GM08714 (cell line): ENCODE data around the gene VAC14.
A peak's percentile ranks its signal among the peaks of the same experiment; 100 is the strongest.
"Not testable (repeated sequence)": the region's sequence is repeated elsewhere in the genome, so short reads cannot be mapped to it uniquely, and the experiment has no call there.

ENCODE experiments used
- H3K4me3 ChIP-seq: fragments of 200-500 bp; sonication (Bioruptor generic); 2 replicates; pipeline ENCODE4 v1.5.1; 2014; ENCODE audit warnings: mild to moderate bottlenecking, low read length, inconsistent platforms
- ZNF274 ChIP-seq: IDR thresholded peaks from 2 replicates; pipeline ENCODE4 v1.6.1; 2012; ENCODE audit warnings: mild to moderate bottlenecking, low read depth, low read length

VAC14 gene

DNA sequence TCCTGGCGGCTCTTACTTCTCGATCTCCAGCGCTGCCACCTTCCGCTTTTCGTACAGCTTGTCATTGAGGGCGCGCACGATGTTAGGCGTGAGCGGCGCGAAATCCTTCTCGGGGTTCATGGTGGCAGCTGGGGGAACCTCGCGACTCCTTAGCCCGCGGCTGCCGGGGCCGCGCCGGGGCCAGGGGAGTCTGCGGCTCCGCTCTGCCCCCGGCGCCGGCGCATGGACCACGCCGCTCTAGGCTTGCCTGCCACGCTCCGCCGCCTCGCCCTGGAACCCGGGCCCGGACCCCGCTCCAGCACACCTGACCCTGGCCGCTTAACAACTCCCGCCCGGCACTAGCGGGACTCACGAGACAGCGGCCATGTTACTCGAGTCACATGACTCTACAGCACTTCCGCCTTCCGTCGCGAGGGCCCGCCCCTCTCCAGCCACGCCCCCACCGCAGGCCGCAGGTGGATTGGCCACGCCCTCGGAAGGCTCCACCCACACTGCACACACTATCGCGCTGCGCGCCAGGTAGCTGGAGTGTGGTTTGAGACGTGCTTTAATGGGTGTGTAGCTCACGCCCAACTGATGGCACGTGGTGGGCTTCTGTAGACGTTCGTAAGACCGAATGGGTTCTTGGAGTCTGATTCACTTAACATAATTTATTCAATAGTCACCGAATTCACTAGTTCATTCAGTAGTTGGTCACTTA, at the start of gene VAC14:
Gene VAC14 (minus strand): TSS at position 378 of the 700 bp plus-strand sequence. CDS start 258 bp downstream, at position 120.
- H3K4me3 ChIP-seq = peak within 1 kb of the TSS; percentile 91
- no peak for TF ChIP-seq ZNF274

DNA sequence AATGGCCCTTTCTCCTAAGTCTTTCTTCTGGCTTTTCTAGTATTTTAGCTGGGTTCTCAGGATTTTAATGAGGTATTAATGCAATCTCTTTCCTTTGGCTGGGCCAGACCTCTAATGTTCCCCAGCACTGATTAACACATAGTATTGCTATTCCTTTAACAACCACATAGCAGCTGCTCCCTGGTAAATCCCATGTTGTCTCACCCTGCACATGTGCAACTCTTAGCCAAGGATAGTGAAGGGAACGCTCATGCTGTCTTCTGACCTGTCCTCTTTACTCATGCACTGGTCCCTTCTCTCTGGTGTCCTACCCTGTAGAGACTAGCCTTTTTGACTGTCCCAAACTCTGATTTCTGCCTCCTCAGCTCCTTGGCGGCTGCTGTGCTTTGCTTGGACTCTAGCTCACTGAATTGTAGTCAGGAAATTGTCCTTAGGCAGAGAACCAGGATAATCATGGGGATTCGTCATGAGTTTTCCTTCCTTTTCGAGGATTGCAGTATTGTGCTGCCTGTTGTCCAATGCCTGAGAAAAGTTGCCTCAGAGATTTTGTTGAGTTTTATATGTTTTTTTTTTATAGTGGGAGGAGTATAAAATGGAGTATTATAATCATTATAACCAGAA, 22.6 kb upstream of the VAC14 start:
- not testable (repeated sequence) for H3K4me3 ChIP-seq

DNA sequence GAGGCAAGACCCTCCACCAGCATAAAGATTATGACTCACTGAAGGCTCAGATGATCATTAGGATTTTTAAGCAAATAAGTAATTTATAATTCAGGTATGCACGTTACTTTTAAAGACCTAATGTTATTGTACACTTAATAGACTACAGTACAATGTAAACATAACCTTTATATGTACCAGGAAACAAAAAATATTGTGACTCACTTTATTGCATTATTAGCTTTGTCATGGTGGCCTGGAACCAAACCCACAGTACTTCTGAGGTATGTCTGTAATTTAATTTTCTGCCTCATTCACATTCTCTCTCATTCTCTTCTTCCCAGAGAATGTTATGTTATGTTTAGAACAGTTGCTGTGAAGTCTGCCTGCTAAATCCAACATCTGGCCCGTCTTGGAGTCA, 21.8 kb upstream of the VAC14 start:
- not testable (repeated sequence) for H3K4me3 ChIP-seq

DNA sequence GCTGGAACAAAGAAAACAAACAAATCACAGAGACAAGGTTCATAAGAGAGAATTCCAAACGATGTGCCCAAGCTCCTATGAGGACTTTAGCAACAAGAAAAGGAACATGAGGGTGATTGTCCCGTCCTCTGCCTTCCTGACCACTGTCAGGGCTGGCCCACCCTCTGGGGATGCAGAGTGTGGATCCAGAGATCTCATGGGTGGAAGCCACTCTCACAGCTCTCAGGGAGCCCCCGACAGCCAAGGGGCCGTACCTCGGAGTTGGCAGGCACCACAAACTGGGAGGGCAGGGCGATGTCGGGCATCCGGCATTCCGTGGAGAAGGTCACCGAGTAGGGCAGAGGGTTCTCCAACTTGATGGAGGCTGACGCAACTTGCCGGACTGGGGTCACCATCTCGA, 17.1 kb upstream of the VAC14 start:
- not testable (repeated sequence) for H3K4me3 ChIP-seq

DNA sequence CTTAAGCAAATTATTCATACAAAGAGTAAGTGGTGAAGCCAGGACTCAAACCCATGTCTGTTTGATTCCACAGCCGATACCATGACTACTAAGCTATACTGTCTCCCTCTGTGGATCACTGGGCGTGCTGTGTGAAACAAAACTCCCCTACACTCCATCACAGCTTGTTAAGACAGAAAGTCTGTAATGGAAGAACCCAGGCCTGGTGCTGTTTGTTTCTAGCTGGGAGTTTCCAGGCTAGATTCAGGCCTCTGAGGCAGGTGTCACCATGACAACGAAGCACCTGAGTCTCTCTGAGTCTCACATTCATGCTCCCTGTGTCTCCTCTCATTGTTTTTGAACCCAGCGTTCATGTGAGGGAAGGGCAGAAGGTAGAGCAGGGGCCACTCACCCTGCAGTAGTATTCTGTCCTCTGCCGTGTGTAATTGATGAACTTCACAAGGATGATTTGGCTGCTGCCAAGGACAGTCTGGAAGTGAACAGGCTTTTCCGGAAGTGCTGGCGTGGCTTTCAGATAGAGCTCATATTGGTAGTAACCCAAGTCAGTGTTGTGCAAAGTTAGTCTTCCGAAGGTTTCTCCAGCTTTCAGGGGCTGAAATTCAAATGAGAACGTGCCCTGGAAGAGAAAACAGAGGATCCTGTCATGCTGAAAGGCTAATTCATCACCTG, 8.6 kb upstream of the VAC14 start:
- no peak overlapping the region for H3K4me3 ChIP-seq
- no peak for TF ChIP-seq ZNF274

DNA sequence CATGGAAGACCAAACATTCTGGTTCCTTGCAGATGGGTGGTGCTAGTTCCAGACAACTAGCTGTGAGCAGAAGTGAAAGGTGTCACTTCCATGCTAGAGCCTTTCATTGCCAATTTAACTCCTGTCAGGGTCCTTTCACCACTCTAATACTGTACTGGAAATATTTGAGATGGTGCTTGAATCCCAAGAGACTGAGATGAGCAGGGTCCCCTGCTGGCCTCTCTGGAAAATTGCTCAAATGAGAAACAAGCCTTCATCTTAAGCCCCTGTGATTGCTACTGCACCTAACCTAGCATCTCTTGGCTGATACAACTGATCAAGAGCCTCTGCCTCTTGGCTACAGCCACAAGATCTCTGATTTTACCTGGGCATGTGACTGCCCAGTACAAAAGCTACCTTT, 7.4 kb upstream of the VAC14 start:
- TF ChIP-seq ZNF274 = no peak
- no peak overlapping the region for H3K4me3 ChIP-seq

DNA sequence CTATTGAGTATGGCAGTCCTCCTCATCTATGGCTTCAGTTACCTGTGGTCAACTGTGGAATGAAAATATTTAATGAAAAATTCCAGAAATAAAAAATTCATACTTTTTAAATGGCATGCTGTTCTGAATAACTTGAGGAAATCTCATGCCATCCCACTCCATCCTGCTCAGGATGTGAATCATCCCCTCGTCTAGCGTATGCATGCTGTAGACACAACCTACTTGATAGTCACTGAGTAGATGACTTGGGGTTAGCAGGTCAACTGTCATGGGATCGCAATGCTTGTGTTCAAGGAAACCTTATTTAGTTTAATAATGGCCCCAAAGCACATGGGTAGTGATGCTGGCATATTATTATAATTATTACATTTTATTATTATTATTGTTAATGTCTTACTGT, 4.8 kb upstream of the VAC14 start:
- no peak overlapping the region for H3K4me3 ChIP-seq
- no peak for TF ChIP-seq ZNF274

DNA sequence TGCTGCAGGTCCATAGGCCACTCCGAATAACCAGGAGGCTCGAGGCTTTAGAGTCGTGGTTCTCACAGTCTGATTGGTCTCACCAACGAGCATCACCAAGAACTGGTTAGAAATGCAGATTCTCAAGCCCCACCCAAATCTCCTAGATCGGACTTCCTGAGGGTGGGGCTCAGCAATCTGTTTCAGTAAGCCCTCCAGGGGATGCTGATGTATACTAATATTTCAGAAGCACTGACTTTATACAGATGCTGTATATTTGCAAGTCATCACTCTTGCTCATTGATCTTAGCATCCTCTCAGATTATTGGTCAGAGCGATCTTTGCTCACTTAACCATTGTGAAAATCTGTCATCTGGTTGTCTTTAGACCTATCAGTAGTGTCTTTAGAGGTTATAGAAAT, 4.4 kb upstream of the VAC14 start:
- TF ChIP-seq ZNF274 = no peak
- no peak overlapping the region for H3K4me3 ChIP-seq

DNA sequence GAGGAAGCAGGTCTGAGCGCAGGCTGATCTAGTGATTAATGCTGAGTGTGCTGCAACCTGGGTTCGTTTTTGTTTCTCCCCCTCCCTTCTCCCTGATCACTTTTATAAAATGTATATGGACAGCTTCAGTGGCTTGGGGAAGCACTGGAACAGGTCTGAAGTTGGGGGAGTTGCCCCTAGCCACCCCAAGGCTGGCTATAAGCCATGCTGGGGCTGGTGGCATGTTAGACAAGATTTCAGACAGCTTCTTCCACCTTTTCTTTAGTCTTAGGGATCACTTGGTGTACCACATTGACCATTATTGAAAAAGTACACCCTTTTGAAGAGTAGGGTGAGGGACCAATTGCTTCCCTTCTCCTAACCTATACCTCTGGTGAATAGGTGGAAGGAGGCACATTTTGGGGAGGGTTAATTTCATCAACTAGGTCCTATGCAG, 3.8 kb upstream of the VAC14 start:
- H3K4me3 ChIP-seq = no peak overlapping the region
- TF ChIP-seq ZNF274 = no peak

DNA sequence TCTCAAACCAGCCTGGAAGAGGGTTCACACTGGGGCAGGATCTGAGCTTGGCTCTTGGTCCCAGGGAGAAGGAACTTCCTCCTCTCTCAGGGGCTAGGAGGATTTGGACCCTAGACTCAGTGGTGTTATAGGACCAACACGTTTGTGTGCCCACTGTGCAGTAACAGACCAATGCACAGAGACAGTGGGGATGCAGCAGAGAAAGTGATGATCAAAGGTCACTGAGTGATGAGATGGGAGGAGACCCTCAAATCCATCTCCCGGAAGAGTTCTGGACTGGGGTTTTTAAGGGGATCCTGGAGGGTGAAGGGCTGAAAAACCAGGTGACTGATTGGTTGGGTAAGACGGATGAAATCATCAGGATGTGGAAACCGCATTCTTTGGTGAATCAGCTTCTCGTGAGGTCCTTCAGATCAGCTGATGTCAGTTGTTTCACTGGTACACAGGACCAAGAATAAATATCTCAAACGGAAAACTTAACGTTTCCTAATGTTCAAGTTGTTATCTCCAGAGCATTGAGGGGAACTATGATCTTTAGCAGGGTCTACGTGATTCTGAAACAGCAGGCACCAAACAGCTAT, 3.3 kb upstream of the VAC14 start:
- TF ChIP-seq ZNF274 = no peak
- H3K4me3 ChIP-seq = no peak overlapping the region

DNA sequence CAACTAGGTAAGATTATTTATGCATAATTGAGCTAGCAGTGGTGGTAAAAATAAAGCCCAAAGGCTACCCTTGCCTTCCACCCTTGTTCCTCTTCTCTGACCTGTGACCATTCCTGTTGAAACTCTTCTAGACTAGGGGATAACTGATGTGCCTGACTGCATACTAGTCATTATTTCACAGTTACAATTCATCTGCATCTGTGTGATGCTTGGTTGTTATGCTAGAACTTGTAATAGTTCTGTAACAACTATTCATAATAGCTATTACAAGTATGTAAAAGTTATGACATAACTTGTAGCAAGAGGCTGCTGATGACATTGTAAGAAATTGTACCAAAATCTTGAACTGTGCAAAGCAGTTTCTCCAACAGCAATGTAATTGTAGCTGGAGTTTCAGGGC, 2.4 kb upstream of the VAC14 start:
- TF ChIP-seq ZNF274 = no peak
- H3K4me3 ChIP-seq = no peak overlapping the region

DNA sequence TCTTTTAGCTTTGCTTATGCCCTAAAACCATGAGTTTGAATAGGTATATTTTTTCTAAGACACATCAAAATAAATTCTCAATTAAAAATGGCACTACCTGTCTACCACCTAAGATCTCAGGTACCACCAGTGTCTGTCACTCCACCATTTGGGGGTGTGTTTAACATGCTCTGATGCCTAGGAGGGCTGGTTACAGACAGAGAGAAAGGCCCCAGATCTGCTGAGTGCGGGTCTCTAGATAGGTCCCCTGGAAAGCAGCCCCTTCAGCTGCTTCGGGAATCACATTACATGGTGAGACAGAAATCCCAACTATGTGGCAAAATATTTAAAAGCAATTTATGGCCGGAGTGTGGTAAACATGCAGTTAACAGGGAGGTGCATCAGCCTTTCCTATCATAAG, 653 bp upstream of the VAC14 start:
- H3K4me3 ChIP-seq = no peak overlapping the region
- TF ChIP-seq ZNF274 = no peak

DNA sequence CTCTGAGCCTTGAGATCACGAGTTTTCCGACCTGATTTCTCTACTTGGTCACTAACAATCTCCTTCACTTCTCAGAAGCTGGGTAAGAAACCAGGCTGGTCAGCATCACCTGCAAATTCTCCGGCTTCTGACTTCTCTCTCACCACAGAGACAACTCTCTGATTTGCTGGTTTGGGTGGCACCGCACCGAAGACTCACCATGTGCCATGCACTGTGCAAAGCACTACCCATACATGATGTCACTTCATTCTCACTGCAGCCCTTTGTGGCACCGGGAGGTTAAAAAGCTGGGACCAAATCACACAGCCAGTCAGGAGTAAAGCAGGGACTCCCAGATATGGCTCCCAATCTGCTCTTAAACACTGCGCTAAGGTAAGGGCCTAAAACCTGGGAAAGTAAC, 647 bp downstream of the VAC14 start:
- TF ChIP-seq ZNF274 = no peak

DNA sequence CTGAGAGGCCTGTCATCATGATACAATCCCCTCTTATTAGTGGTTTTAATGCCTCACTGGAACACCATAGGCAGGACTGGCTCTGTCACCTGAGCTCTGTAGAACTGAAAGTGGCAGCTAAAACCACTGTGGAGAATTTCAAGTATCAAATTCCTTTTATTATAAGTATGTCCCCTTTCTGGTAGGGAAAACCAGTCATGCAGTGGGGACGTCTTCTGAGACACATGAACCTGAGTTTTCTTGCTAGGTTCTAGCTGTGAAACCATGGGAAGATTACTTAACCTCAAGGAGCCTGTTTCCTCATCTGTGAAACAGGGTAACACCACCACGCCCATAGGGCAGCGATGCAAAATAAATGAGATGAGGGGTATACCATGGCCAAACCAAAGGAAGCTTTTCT, 4.7 kb downstream of the VAC14 start:
- H3K4me3 ChIP-seq = no peak overlapping the region
- no peak for TF ChIP-seq ZNF274

More for the DNA sequence above, 647 bp downstream of the VAC14 start:
- H3K4me3 ChIP-seq = peak overlapping the region; percentile 91

DNA sequence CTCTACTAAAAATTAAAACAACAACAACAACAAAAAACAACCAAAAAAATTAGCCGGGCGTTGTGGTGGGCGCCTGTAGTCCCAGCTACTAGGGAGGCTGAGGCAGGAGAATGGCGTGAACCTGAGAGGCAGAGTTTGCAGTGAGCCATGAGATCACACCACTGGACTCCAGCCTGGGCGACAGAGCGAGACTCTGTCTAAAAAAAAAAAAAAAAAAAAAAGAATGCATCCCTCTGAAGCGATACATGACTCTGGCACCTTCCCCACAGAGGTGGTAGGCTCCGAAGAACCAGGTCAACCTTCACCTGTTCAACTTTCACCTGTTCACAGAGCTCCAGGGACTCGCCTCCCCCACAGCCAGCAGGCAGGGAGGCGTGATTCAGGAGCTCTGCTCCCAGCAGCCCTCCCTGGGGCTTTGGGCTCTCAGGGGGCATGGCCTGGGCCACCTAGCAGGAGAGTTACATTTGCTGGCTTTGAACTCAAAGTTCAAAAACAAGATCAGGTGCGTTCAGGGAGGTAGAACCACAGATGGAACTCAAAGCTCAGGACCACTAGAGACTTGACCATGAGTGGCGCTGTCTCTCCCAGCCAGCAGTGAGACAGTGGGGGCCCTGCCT, 5.6 kb downstream of the VAC14 start:
- no peak overlapping the region for H3K4me3 ChIP-seq
- no peak for TF ChIP-seq ZNF274
